NCI-H748 (cell line): ENCODE data around the gene CSMD2.

ENCODE experiments used
- DNase-seq: peaks from one replicate; lab custom pipeline; 2025; ENCODE audit not compliant: unreplicated experiment; lab: John Stamatoyannopoulos, UW

Gene CSMD2

DNA sequence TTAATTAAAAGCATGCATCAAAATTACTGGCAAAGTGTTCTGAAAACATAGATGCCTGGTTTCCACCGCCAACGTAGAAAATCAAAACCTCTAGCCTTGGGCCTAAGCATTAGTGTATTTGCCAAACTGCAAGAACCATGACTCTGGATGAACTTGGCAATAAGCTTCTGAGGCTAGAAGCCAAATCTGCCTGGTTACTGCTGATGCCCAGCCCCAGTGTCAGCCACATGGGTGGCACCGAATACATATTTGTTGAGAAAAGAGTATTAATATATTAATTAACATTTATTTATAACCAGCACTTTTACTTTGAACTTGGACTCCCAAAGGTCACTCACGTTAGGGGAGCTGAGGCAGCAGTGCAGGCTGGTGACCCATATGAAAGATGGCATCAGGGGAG, 441.8 kb downstream of the CSMD2 start:
- DNase-seq = no peak

DNA sequence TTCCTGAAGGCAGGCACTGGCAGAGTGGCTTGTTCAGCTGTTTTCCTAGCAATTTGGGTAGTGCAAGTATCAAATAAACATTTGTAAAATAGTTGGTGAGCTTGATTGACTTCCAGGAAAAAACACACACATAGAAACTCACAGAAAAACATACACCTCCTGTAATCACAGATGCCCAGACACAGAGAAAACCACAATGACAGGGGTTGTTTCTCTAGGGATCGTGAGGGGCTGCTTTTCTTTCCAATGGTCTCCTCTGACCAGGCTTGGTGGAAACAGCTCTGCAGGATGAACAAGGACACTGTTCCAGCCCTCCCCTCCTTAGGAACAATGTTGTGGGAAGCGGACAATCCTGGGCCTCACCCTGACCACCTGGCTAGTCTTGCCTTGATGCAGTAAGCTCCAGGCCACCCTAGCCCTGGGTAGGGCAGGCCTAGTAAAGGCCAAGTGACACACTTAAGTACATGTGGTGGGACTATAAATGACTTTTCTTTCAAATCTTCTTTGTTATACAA, 443.7 kb downstream of the CSMD2 start:
- no peak for DNase-seq

DNA sequence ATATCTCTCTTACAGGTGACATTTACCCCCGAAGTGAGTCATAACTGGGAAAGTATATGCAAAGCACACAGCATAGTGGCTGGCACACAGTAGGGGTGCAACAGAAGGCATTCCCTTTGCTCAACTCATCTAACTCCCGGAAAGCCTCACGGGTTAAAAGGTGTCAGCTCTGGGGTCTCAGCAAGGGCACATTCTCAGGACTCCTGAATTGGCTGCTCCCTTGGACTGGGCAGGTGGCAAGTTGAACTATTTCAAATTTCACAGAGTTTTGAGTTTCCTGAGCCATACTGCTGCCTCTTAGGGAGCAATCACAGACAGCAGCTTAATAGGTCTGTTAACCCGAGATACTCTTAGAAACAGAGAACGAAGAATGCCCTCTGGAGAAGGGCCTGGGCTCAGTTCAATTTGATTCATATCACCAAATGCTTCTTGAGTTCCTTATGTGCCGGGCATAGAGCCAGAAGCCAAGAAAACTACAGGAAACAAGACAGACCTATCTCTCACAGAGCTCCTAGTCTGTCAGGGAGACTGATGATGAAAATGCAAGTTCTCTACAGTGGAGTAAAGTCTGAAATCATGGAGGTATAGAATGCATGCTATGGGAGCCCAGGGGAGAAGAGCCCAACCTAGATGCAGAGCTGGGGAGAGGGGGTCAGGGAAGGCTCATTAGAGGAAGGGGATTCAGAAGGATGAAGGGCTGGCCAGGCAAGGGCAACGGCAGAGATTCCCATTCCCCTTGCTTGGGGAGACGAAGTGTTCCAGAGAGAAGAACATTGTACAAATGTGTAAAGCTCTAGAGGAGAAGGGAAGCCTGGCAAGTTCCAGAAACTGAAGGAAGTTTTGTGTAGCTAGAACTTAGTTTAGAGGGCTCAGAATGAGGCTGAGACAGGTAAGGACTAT, 445.0 kb downstream of the CSMD2 start:
- no peak for DNase-seq

DNA sequence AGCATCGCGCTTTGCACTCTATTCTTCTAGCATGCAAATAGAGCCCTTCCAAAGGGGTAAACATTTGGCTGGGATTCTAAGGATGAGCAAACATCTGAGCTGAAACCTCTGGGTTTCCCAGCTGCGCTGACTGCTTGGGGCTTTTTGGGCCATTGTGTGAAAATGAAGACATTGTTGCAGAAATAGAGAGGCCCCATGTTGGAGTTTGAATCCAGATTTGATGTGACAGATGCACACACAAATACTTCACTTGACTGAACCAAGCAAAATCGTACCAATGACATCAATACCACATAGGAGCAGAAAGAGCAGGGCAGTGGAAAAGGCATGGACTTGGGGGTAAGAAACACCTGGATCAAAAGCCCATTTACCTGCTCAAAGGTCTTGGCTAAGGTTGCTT, 445.7 kb downstream of the CSMD2 start:
- DNase-seq = no peak

DNA sequence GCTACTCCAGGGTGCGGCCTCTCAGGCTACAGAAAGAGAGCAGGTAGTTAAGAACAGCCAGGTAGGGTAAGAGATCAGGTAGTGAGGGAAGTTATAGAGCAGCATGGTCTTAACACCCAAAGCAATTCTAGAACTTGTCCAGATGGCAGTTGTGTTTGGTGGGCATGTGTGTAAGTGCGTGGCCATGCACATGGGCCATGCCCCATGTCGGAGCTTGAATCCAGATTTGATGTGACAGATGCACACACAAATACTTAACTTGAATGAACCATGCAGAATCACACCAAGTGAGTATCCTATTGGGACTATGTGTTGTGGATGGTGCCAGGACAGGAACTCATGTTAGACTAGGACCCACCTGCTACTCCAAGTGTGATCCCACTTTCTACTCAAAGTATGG, 446.8 kb downstream of the CSMD2 start:
- no peak for DNase-seq

DNA sequence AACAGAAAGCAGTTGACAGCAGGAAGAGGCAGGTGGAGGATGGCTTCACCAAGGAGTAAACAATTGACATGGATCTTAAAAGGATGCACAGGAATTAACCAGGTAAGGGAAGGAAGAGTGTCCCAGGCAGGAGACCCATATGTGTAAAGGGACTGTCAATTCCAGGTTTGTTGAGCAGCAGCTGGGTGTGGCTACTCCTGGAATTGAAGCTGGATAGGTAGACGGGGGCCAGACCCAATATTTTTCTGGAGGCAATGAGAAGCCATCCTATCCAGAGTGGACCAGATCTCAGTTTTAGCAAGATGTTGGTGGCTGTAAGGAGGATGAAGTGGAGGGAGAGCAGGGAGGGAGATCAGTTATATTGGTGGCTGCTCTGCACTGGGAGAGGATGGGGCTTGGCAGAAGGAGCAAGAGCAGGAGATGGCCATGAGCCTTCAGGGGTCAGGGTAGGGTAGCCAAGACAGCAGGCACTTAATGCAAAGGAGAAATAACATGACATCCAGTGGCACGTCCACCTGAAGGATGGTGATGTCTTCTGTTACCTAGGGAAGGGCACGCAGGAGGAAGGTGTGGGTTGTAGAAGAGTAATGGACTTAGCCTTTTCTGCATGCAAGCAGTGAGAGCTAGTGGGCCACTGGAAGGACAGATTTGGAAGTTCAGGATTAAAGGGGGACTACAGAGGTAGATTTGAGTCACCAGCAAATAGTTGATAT, 447.9 kb downstream of the CSMD2 start:
- no peak for DNase-seq

DNA sequence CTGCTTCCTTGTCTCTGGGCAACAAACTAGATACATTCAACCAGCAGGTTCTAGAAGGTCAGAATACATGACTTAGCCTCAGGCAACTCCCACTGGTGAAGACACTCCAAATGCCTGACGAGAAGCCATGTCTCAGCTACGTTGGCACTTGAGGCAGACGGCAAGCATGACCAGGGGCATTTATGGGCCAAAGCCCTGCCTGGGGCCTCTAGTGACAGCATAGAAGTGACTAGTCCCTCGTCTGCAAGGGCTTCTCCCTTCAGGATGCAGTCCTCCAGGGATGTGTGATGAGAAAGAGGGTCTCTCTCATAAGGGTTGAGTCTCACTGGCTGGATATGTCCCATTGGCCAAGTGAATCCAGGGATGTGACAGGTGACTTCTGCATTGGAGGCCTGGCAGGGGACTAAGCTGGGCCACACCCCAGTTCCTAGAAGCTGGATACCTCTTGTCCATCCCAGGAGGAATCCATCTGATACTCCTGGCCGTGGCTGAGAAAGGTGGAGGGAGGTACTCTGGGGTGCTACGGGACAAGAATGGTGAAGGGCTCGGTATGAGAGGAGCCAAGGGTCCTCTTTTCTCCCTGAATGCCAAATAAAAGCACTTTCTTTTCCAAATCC, 449.7 kb downstream of the CSMD2 start:
- no peak for DNase-seq

DNA sequence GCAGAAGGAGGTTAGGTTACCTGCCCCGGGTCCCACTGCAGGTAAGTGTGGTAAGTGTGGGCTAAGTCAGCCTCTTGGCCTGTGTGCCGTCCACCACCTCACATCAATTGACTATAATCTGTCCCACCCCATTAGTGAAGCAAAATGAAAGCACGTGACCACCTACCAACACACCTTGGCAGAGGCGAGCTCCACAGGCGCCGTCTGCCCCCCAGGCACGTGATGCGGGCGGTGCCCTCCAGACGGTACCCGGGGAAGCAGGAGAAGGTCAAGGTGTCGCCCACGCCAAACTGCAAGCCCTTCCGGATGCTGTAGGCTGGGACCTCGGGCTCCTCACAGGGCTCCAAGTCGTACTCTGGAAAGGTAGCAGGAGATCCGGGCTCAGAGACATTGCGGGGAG, 450.6 kb downstream of the CSMD2 start:
- DNase-seq = no peak

DNA sequence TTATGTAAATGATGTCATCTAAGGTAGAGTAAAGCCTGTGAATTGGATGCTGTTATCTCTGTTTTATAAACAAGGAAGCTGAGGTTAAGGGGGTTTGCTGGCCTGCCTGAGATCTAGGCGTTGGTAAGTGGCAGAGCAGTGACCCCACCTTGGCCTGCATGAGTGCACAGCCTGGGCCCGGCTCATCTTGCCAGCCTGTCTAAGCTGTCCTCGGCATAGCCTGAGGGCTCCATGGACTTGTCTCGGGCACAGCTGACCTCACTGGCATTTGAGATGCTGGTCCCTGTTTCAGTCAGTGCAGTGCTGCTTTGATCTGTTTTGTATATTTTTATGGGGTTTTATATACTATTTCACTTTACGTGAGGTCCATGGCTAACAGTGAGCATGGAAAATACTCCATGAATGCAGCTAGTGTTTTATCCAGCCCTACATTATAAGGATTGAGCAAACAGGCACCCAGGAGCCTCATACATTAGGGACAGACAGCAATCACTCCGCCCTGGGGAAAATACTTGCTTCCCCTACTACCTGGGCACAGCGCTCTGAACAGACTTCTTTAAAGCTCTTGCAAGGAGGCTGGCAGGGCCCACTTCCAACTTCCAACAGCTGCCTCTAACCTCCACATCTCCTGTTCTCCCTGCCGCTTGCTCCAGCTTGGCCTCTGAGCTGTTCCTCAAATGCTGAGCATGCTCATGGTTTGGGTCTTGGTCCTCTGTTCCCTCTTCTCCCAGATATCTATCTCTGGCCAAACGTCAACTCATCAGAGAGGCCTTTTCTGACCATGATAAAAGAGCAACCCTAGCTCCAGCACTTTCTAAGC, 451.8 kb downstream of the CSMD2 start:
- DNase-seq = no peak

DNA sequence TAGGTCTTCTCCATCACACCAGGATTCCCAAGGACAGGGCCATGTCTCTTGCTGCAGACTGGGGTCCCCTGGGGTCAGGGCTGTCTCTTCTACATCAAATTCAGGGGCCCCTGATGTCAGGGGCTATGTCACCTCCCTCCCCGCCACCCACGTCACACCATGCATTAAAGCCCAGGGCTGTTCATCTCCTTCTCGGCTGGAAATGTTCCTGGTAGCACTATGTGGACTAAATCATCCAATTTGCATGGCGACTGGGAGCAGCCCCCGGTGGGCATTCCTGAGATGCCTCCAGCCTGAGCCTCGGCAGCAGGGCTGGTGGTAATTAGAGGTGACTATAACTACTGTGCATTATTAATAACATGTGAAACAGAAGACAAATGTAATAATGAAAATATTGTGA, 452.8 kb downstream of the CSMD2 start:
- no peak for DNase-seq

DNA sequence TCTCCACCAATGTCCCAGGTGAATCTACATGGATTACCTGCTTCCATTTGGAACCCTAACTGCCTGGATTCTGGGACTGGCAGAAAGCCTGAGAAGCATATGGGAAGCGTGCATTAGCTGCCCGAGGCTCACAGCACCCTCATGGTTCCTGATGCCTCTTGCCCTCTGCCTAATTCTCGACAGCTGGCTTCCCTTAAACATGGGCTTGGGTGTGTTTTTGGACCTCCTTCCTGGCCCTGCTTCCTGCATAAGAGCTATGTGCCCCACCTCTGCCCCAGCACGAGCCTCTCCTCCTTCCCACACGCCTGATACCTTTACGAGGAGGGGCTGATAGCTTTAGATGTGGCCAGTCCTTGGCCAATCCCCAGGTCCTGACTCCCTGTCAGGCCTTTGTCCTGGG, 453.5 kb downstream of the CSMD2 start:
- DNase-seq = no peak

DNA sequence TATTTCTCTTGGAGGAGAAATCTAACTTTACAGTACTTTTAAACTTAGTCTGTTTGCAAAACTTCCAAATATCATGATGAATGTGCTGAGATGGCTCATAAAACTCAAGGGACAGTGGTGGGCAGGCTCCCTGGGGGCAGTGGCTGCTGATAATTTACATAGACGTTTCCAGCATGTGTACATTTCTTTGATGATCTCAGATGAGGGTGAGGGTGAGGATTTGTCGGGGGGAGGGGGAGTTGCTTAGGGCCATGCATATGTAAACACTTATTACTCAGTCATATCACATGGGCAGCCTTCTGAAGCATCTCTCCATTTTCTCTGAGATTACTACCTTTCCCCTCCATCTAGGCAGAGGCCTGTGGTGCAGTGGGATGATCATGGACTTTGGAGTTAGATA, 454.1 kb downstream of the CSMD2 start:
- no peak for DNase-seq

DNA sequence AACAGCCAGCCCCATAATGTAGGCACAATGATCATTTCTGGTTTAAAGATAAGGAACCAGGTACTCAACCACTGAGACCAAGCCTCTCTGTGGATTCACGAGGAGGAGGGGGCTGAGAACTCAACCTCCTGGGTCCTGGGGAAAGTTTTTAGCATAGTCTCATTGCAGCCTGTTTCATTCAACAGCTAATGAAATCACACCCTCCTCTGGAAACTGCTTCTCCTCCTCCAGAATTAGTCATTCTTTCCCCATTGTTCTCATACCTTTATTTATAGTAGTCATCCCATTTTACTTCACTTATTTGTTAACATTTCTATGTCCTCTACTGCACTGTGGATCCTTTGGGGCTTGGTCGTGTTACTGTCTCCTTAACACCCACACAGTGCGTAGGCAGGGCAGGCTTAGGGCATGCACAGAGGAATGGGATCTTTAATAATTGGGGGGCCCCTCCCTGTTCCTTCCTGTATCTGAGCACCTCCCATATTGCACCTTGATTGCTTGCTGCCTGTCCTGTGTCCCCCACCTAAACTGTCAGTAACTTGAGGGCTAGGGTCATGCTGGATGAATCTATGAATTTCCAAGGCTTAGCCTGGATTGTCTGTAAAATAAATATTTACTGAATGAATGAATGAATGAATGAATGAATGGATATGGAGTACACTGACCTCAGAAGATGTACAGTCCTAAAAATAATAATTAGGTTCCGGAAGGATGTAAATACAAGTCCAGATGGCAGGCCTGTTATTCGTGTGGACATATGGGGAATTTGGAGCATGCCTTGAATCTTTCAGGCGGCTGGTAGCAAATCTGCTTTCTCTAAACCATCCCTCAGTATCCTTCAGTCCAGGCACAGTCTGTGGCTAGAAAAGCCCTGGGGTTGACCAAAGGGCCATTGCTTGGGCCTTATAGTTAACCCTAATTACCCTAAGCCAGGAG, 455.0 kb downstream of the CSMD2 start:
- no peak for DNase-seq

DNA sequence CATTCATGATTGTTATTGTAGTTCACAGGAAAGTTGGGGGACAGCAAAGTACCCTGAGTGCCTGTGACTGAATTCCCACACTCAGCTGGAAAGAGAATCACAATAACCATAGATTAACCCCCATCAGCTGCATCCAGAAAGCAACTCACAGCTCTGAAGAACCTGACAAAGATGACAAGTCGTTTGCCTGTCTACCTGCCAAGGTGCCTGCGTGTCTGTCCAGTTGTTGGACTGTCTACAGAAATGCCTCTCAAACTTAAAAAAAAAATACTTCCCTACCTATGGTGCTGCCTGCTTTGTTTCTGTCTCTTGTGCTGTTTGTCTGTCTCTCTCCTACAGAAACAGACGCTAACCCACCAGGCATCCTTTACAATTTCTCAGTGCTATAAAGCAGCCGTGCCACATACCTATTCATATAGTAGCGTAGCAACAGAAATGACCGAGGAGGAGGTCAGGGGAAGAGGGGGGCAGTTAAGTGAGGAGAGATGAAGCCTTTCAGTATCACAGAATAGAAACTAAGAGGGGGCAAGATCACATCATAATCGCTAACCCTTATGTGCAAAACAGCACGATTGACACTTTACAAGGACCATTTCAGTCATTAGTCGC, 455.8 kb downstream of the CSMD2 start:
- no peak for DNase-seq

DNA sequence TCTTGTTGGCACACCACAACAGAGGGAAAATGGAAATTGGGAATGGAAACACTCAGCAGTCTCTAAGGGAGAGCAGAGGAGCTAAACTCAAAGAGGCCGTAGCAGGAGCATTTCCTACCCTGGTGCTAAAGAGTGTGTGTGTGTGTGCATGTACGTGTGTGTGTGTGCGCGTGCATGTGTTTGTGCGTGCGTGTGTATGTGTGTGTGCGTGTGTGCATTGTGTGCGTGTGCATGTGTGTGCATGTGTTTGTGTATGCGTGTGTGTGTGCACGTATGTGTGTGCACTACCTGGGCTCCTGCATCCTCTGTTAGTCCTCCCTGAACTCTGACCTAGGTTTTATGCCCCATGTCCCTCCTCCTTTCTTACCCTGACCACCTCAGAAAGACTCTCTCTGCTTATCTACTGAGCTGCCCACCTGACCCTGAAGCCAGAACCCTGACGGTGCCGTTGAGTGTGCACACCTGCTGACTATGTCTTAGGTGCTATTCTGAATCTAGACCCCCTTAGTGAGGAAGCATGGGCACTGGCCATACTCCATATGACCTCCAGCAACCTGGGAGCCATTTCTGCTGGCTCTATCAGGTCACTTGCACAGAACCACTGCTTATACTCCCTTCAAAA, 458.3 kb downstream of the CSMD2 start:
- DNase-seq = no peak

DNA sequence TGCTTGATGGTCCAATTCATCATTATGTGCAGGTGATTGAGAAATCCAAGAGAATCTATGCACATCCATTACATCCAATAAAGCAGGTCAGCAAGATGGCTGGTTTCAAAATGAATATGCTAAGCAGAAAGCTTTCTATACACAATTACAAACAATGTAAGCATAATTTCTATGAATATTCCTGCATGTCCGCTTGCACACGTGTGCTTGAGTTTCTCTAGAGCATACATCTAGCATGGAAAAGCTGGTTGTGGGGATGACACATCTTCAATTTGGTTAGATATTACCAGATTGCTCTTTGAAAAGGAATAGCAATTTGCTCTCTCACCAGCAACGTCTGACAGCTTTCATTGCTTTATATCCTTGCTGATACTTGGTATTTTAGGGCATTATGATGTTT, 461.6 kb downstream of the CSMD2 start:
- no peak for DNase-seq

DNA sequence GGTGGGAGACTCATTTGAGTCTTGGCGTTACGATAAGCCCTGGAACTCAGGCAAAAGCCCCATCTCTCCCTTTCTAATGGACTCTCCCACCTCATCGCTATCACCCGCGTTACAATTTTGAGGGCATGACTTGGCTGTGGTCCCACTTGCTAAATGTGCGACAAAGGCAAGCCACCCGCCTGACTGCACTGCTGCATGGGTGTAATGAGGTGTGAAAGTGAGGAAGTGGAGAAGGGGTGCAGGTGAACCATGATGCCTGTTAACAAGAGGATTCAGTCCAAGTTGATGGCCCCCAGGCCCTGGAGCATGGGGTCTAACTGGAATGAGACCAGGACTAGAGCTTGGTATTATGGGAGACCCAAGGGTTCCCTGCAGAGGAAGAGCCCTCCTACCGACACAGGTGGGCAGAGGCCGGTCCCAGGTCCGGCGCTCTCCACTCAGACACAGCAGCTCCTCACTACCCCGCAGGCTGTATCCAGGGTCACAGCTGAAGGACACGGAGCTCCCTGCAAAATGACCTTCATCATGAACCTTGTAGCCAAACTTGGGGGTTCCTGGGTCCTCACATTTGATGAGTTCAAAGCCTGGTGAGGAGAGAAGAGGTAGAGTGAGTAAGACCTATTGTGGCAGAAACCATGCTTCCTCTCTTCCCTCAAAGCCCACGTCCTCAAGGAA, 466.5 kb downstream of the CSMD2 start:
- DNase-seq = no peak

DNA sequence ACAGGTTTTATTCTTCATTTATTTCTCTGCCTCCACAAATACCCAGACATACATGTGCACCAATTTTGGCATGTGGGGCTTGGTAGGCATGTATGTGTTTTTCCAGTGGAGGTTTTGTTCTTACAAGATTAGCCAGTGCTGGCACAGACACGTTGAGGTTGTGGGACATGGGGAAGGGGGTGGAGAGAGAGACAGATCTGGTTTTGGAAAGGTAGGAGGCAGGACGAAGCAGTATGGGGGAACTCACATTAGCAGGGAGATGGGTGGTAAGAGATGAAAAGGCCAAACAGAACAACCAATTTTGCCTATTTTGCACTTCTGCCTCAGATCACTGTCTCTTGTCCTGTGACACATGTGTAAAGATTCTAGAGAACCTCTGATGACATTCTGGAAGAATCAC, 467.2 kb downstream of the CSMD2 start:
- no peak for DNase-seq

DNA sequence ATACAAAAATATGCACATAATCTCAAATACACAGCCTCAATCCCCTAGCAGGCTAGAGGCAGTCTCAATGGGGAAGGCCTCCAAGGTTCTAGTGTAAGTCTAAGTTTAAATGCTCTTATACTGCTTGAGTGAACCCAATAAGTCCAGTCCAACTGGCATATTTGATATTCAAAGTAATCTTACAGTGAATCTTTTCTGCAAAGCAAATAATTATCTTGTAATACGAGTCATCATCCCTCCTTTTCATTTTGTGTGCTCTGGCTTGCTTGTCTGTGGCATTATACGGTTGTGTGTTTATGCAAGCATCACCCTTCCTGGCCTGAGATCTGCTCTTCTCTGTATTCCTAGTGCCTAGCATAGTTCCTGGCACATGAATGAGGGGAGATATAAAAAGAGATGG, 468.1 kb downstream of the CSMD2 start:
- DNase-seq = no peak
